ENCODE data around the gene STRN.
"Not testable (repeated sequence)": the region's sequence is repeated elsewhere in the genome, so short reads cannot be mapped to it uniquely, and the experiment has no call there.

STRN gene

GRCh38 chr2:36858551-36859365 is 107.6 kb downstream of the STRN start:
- no peak overlapping the region for H3K4me3 Mint-ChIP-seq
- ATAC-seq, result peak; percentile 83

GRCh38 chr2:36857713-36858112 is 108.6 kb downstream of the STRN start:
- H3K9me3 Mint-ChIP-seq, result no peaks in the 10 kb centered on the region
- no peak overlapping the region for H3K27ac Mint-ChIP-seq
- H3K4me1 Mint-ChIP-seq, result peaks cover 17% of the 10 kb centered on the region
- peaks cover 28% of the 10 kb centered on the region for H3K36me3 Mint-ChIP-seq (ENCODE audit: low read depth)
- no peak for DNase-seq
- no peak for ATAC-seq
- no peak overlapping the region for H3K4me3 Mint-ChIP-seq
- no peaks in the 10 kb centered on the region for H3K27me3 Mint-ChIP-seq

More at GRCh38 chr2:36858551-36859365, 107.6 kb downstream of the STRN start:
- peaks cover 35% of the 10 kb centered on the region for H3K36me3 Mint-ChIP-seq (ENCODE audit: low read depth)
- DNase-seq, result no peak
- H3K9me3 Mint-ChIP-seq, result no peaks in the 10 kb centered on the region
- H3K4me1 Mint-ChIP-seq, result peaks cover 17% of the 10 kb centered on the region
- no peaks in the 10 kb centered on the region for H3K27me3 Mint-ChIP-seq
- H3K27ac Mint-ChIP-seq, result peak overlapping the region; percentile 25

- H3K27ac Mint-ChIP-seq, result no peak overlapping the region
- peaks cover 17% of the 10 kb centered on the region for H3K4me1 Mint-ChIP-seq
- no peak for DNase-seq
- ATAC-seq, result no peak
- no peaks in the 10 kb centered on the region for H3K9me3 Mint-ChIP-seq
- no peaks in the 10 kb centered on the region for H3K27me3 Mint-ChIP-seq
- peaks cover 29% of the 10 kb centered on the region for H3K36me3 Mint-ChIP-seq (ENCODE audit: low read depth)
- H3K4me3 Mint-ChIP-seq, result no peak overlapping the region
These were observed 110.9 kb downstream of the STRN start for GRCh38 chr2:36855429-36855828.

GRCh38 chr2:36854241-36854640 is 112.1 kb downstream of the STRN start:
- ATAC-seq (no peak), DNase-seq (no peak)
- Mint-ChIP-seq H3K4me1 (peaks cover 14% of the 10 kb centered on the region), H3K9me3 (no peaks in the 10 kb centered on the region), H3K36me3 (ENCODE audit: low read depth) (peaks cover 29% of the 10 kb centered on the region), H3K27me3 (no peaks in the 10 kb centered on the region), H3K27ac (no peak overlapping the region), H3K4me3 (no peak overlapping the region)

GRCh38 chr2:36849265-36849664 is 117.1 kb downstream of the STRN start:
- ATAC-seq (no peak), DNase-seq (no peak)
- peaks cover 24% of the 10 kb centered on the region for H3K36me3 Mint-ChIP-seq (ENCODE audit: low read depth)
- H3K9me3 Mint-ChIP-seq, result no peaks in the 10 kb centered on the region
- H3K4me1 Mint-ChIP-seq, result no peaks in the 10 kb centered on the region
- H3K4me3 Mint-ChIP-seq, result no peak overlapping the region
- H3K27me3 Mint-ChIP-seq, result no peaks in the 10 kb centered on the region
- no peak overlapping the region for H3K27ac Mint-ChIP-seq

- Mint-ChIP-seq H3K27me3 (no peaks in the 10 kb centered on the region), H3K27ac (no peak overlapping the region), H3K36me3 (ENCODE audit: low read depth) (peaks cover 6% of the 10 kb centered on the region), H3K4me3 (no peak overlapping the region), H3K9me3 (no peaks in the 10 kb centered on the region), H3K4me1 (no peaks in the 10 kb centered on the region)
- DNase-seq (no peak), ATAC-seq (no peak)
These were observed 122.5 kb downstream of the STRN start for GRCh38 chr2:36843838-36844237.

- ATAC-seq, result no peak
- no peaks in the 10 kb centered on the region for H3K9me3 Mint-ChIP-seq
- H3K27me3 Mint-ChIP-seq, result no peaks in the 10 kb centered on the region
These were observed 126.2 kb downstream of the STRN start for GRCh38 chr2:36839976-36840617.

GRCh38 chr2:36834731-36835524 is 131.4 kb downstream of the STRN start:
- H3K36me3 Mint-ChIP-seq (ENCODE audit: low read depth), result no peaks in the 10 kb centered on the region
- H3K27me3 Mint-ChIP-seq, result no peaks in the 10 kb centered on the region
- no peaks in the 10 kb centered on the region for H3K9me3 Mint-ChIP-seq
- DNase-seq (no peak), ATAC-seq (no peak)
- H3K4me3 Mint-ChIP-seq, result no peak overlapping the region
- H3K27ac Mint-ChIP-seq, result peak overlapping the region; percentile 3
- peaks cover 7% of the 10 kb centered on the region for H3K4me1 Mint-ChIP-seq

More at GRCh38 chr2:36839976-36840617, 126.2 kb downstream of the STRN start:
- Mint-ChIP-seq H3K27ac (no peak overlapping the region), H3K4me3 (no peak overlapping the region), H3K36me3 (ENCODE audit: low read depth) (peaks cover 2% of the 10 kb centered on the region), H3K4me1 (peaks cover 5% of the 10 kb centered on the region)
- DNase-seq, result no peak

GRCh38 chr2:36834203-36834602 is 132.1 kb downstream of the STRN start:
- Mint-ChIP-seq H3K36me3 (ENCODE audit: low read depth) (no peaks in the 10 kb centered on the region), H3K27ac (no peak overlapping the region), H3K27me3 (no peaks in the 10 kb centered on the region), H3K9me3 (no peaks in the 10 kb centered on the region), H3K4me1 (peaks cover 7% of the 10 kb centered on the region), H3K4me3 (no peak overlapping the region)
- no peak for ATAC-seq
- no peak for DNase-seq

- Mint-ChIP-seq H3K4me3 (no peak overlapping the region), H3K27me3 (peaks cover 5% of the 10 kb centered on the region), H3K4me1 (peaks cover 7% of the 10 kb centered on the region), H3K36me3 (ENCODE audit: low read depth) (no peaks in the 10 kb centered on the region), H3K27ac (no peak overlapping the region), H3K9me3 (no peaks in the 10 kb centered on the region)
- DNase-seq (no peak), ATAC-seq (no peak)
These were observed 135.2 kb downstream of the STRN start for GRCh38 chr2:36831185-36831584.

GRCh38 chr2:36824683-36825082 is 141.7 kb downstream of the STRN start:
- DNase-seq; H3K27ac Mint-ChIP-seq; H3K27me3 Mint-ChIP-seq; H3K4me3 Mint-ChIP-seq; H3K36me3 Mint-ChIP-seq (ENCODE audit: low read depth); ATAC-seq; H3K9me3 Mint-ChIP-seq; H3K4me1 Mint-ChIP-seq: not testable (repeated sequence)

- no peaks in the 10 kb centered on the region for H3K9me3 Mint-ChIP-seq
These were observed 142.1 kb downstream of the STRN start for GRCh38 chr2:36824273-36824672.

GRCh38 chr2:36823862-36824261 is 142.5 kb downstream of the STRN start:
- H3K36me3 Mint-ChIP-seq (ENCODE audit: low read depth), result no peaks in the 10 kb centered on the region
- no peak for ATAC-seq
- H3K4me3 Mint-ChIP-seq, result no peak overlapping the region
- H3K27me3 Mint-ChIP-seq, result peaks cover 8% of the 10 kb centered on the region
- no peaks in the 10 kb centered on the region for H3K4me1 Mint-ChIP-seq
- no peak overlapping the region for H3K27ac Mint-ChIP-seq
- no peak for DNase-seq
- no peaks in the 10 kb centered on the region for H3K9me3 Mint-ChIP-seq

More at GRCh38 chr2:36824273-36824672, 142.1 kb downstream of the STRN start:
- Mint-ChIP-seq H3K27ac (no peak overlapping the region), H3K27me3 (peaks cover 9% of the 10 kb centered on the region), H3K4me1 (no peaks in the 10 kb centered on the region), H3K4me3 (no peak overlapping the region), H3K36me3 (ENCODE audit: low read depth) (no peaks in the 10 kb centered on the region)
- DNase-seq (no peak), ATAC-seq (no peak)

GRCh38 chr2:36820942-36821605 is 145.3 kb downstream of the STRN start:
- DNase-seq (no peak), ATAC-seq (no peak)
- Mint-ChIP-seq H3K27me3 (peaks cover 4% of the 10 kb centered on the region), H3K4me1 (no peaks in the 10 kb centered on the region), H3K27ac (no peak overlapping the region), H3K36me3 (ENCODE audit: low read depth) (no peaks in the 10 kb centered on the region), H3K9me3 (no peaks in the 10 kb centered on the region), H3K4me3 (no peak overlapping the region)

All from activated naive CD8-positive, alpha-beta T cell treated with anti-CD3 and anti-CD28 coated beads, Interleukin-2, amount 50 U/mL, for 24 hours (primary cell).